ENCODE results near the gene STARD7. TPM values are rescaled to one million over a fixed set of nuclear protein-coding genes. Genes with fewer than 3 reads are reported as not detected.

STARD7 gene
- total and polyA plus RNA-seq, 2 experiments from 2014 or later = 72.2 to 222 TPM

DNA sequence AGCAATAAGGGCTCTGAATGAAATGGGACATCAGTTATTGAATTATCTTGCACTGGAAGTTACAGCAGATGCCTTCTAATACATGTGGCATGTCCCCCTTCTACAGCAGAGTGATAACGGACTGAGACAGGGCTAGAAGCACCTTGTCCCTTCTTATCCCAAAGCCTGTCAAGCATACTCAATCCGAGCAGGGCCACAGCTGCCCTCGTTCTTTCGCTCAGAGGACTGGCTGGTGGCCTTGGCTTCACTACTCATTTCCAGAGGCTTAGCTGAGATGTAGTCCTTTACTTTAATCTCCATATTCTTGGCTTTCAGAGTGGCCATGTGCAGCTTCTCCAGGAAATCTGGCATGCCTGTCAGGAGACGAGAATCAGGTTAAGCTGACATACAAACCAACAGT is 22.1 kb downstream of the STARD7 start:
- no peaks in the 10 kb centered on the region for H3K27me3 ChIP-seq (ENCODE audit: insufficient read depth)
- H3K4me3 Mint-ChIP-seq = no peak overlapping the region
- peaks cover 36% of the 10 kb centered on the region for H3K36me3 ChIP-seq (ENCODE audit: insufficient read depth)
- no peaks in the 10 kb centered on the region for H3K9me3 Mint-ChIP-seq
- peaks cover 17% of the 10 kb centered on the region; the same call in 1 of the 2 replicates for H4K20me1 ChIP-seq (replicated peaks; ENCODE audit: insufficient read depth)
- no peak for ATAC-seq
- H3K4me1 Mint-ChIP-seq = no peaks in the 10 kb centered on the region
- no peaks in the 10 kb centered on the region for H3K79me2 ChIP-seq (replicated peaks; ENCODE audit: insufficient read depth)
- H3K4me1 ChIP-seq (ENCODE audit: insufficient read depth) = no peaks in the 10 kb centered on the region
- peaks cover 54% of the 10 kb centered on the region for H3K36me3 Mint-ChIP-seq (ENCODE audit: low read depth)
- no peaks in the 10 kb centered on the region for H3K9me2 ChIP-seq (ENCODE audit: insufficient read depth)
- 0 out of 2 replicates have a peak, but pooled peaks cover 9% of the 10 kb centered on the region for H3F3A ChIP-seq (replicated peaks; ENCODE audit: low read depth)
- no peak for DNase-seq (ENCODE audit: low spot score)
- H2AFZ ChIP-seq = no peak overlapping the region
- no peak overlapping the region for H3K27ac ChIP-seq (ENCODE audit: low read depth)
- H3K4me3 ChIP-seq = no peak overlapping the region
- TF ChIP-seq STAT1 (IDR thresholded peaks at IDR 0.05; ENCODE audit: unreplicated experiment) = no peak
- TF ChIP-seq JUNB (IDR thresholded peaks at IDR 0.05; ENCODE audit: unreplicated experiment) = no peak
- no peak for TF ChIP-seq ZNF331 (CRISPR knock-in tag; IDR thresholded peaks at IDR 0.05; ENCODE audit: low read depth)
- no peak for TF ChIP-seq EZH2 (IDR thresholded peaks at IDR 0.05; ENCODE audit: low read depth, unreplicated experiment)
- no peak for TF ChIP-seq CREB1 (CRISPR knock-in tag; IDR thresholded peaks at IDR 0.05; ENCODE audit: low read depth)
- TF ChIP-seq, protein P1, sequence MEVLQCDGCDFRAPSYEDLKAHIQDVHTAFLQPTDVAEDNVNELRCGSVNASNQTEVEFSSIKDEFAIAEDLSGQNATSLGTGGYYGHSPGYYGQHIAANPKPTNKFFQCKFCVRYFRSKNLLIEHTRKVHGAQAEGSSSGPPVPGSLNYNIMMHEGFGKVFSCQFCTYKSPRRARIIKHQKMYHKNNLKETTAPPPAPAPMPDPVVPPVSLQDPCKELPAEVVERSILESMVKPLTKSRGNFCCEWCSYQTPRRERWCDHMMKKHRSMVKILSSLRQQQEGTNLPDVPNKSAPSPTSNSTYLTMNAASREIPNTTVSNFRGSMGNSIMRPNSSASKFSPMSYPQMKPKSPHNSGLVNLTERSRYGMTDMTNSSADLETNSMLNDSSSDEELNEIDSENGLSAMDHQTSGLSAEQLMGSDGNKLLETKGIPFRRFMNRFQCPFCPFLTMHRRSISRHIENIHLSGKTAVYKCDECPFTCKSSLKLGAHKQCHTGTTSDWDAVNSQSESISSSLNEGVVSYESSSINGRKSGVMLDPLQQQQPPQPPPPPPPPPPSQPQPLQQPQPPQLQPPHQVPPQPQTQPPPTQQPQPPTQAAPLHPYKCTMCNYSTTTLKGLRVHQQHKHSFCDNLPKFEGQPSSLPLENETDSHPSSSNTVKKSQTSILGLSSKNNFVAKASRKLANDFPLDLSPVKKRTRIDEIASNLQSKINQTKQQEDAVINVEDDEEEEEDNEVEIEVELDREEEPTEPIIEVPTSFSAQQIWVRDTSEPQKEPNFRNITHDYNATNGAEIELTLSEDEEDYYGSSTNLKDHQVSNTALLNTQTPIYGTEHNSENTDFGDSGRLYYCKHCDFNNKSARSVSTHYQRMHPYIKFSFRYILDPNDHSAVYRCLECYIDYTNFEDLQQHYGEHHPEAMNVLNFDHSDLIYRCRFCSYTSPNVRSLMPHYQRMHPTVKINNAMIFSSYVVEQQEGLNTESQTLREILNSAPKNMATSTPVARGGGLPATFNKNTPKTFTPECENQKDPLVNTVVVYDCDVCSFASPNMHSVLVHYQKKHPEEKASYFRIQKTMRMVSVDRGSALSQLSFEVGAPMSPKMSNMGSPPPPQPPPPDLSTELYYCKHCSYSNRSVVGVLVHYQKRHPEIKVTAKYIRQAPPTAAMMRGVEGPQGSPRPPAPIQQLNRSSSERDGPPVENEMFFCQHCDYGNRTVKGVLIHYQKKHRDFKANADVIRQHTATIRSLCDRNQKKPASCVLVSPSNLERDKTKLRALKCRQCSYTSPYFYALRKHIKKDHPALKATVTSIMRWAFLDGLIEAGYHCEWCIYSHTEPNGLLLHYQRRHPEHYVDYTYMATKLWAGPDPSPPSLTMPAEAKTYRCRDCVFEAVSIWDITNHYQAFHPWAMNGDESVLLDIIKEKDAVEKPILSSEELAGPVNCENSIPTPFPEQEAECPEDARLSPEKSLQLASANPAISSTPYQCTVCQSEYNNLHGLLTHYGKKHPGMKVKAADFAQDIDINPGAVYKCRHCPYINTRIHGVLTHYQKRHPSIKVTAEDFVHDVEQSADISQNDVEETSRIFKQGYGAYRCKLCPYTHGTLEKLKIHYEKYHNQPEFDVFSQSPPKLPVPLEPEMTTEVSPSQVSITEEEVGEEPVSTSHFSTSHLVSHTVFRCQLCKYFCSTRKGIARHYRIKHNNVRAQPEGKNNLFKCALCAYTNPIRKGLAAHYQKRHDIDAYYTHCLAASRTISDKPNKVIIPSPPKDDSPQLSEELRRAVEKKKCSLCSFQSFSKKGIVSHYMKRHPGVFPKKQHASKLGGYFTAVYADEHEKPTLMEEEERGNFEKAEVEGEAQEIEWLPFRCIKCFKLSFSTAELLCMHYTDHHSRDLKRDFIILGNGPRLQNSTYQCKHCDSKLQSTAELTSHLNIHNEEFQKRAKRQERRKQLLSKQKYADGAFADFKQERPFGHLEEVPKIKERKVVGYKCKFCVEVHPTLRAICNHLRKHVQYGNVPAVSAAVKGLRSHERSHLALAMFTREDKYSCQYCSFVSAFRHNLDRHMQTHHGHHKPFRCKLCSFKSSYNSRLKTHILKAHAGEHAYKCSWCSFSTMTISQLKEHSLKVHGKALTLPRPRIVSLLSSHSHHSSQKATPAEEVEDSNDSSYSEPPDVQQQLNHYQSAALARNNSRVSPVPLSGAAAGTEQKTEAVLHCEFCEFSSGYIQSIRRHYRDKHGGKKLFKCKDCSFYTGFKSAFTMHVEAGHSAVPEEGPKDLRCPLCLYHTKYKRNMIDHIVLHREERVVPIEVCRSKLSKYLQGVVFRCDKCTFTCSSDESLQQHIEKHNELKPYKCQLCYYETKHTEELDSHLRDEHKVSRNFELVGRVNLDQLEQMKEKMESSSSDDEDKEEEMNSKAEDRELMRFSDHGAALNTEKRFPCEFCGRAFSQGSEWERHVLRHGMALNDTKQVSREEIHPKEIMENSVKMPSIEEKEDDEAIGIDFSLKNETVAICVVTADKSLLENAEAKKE (CRISPR knock-in tag; IDR thresholded peaks at IDR 0.05) = no peak
- TF ChIP-seq CTCF (conservative IDR thresholded peaks at IDR 0.05; ENCODE audit: low read depth in 2 of 2) = no peak
- TF ChIP-seq, protein P2, sequence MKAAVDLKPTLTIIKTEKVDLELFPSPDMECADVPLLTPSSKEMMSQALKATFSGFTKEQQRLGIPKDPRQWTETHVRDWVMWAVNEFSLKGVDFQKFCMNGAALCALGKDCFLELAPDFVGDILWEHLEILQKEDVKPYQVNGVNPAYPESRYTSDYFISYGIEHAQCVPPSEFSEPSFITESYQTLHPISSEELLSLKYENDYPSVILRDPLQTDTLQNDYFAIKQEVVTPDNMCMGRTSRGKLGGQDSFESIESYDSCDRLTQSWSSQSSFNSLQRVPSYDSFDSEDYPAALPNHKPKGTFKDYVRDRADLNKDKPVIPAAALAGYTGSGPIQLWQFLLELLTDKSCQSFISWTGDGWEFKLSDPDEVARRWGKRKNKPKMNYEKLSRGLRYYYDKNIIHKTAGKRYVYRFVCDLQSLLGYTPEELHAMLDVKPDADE (IDR thresholded peaks at IDR 0.05) = no peak
- H3K27me3 Mint-ChIP-seq (ENCODE audit: insufficient read depth, low read depth, poor library complexity) = peaks cover 5% of the 10 kb centered on the region
- H3K4me2 ChIP-seq = no peak overlapping the region
- H3K27ac Mint-ChIP-seq = no peak overlapping the region
